Trophoblast cell (in vitro differentiated cells and primary cell): Measurements from ENCODE around the gene DMGDH.

Source experiments
- DNase-seq, 2 donors: peaks; one replicate each; pipeline ENCODE4 v3.0.0-alpha.2; 2016
- H2AFZ ChIP-seq: 2 replicates; pipeline ENCODE4 v1.6.1; 2013; ENCODE audit warnings: low read length, moderate library complexity, mild to moderate bottlenecking; ENCODE audit not compliant: insufficient read depth, poor library complexity
- H2AK5ac ChIP-seq: 2 replicates; pipeline ENCODE4 v1.6.1; 2013; ENCODE audit warnings: mild to moderate bottlenecking, low read length
- H2BK120ac ChIP-seq: 2 replicates; pipeline ENCODE4 v1.6.1; 2013; ENCODE audit warnings: low read length, mild to moderate bottlenecking, moderate library complexity; ENCODE audit not compliant: insufficient read depth, poor library complexity
- H2BK12ac ChIP-seq: 2 replicates; pipeline ENCODE4 v1.6.1; 2013; ENCODE audit warnings: mild to moderate bottlenecking, low read length, moderate library complexity
- H2BK5ac ChIP-seq: 2 replicates; pipeline ENCODE4 v1.6.1; 2013; ENCODE audit warnings: low read length, low read depth, moderate library complexity, mild to moderate bottlenecking; ENCODE audit not compliant: poor library complexity
- H3K14ac ChIP-seq: 2 replicates; pipeline ENCODE4 v1.6.1; 2013; ENCODE audit warnings: mild to moderate bottlenecking, low read length
- H3K18ac ChIP-seq: 2 replicates; pipeline ENCODE4 v1.6.1; 2013; ENCODE audit warnings: mild to moderate bottlenecking, low read length
- H3K23ac ChIP-seq: 2 replicates; pipeline ENCODE4 v1.6.1; 2013; ENCODE audit warnings: low read length
- H3K27ac ChIP-seq: 2 replicates; pipeline ENCODE4 v1.5.1; 2013; ENCODE audit warnings: low read depth, mild to moderate bottlenecking, inconsistent platforms, low read length, moderate library complexity
- H3K27me3 ChIP-seq: 2 replicates; pipeline ENCODE4 v1.6.1; 2013; ENCODE audit warnings: inconsistent platforms, mild to moderate bottlenecking, low read length, moderate library complexity; ENCODE audit not compliant: insufficient read depth
- H3K36me3 ChIP-seq, 2 experiments: 1 replicate in 1 of 2; 2 replicates in 1 of 2; pipeline ENCODE4 v1.6.1; 2013; ENCODE audit warnings: low read length in 2 of 2, mild to moderate bottlenecking in 2 of 2, moderate library complexity in 1 of 2; ENCODE audit not compliant: insufficient read depth in 2 of 2, control insufficient read depth in 1 of 2
- H3K4ac ChIP-seq: 2 replicates; pipeline ENCODE4 v1.6.1; 2013; ENCODE audit warnings: low read depth, mild to moderate bottlenecking, low read length, moderate library complexity
- H3K4me1 ChIP-seq, 2 experiments: 1 replicate in 1 of 2; 2 replicates in 1 of 2; pipeline ENCODE4 v1.6.1; 2013; ENCODE audit warnings: low read length in 2 of 2, mild to moderate bottlenecking in 2 of 2, moderate library complexity in 1 of 2; ENCODE audit not compliant: insufficient read depth in 2 of 2, control insufficient read depth in 1 of 2
- H3K4me2 ChIP-seq: 2 replicates; pipeline ENCODE4 v1.6.1; 2013; ENCODE audit warnings: inconsistent platforms, mild to moderate bottlenecking, low read length, moderate library complexity
- H3K4me3 ChIP-seq: 2 replicates; pipeline ENCODE4 v1.5.1; 2013; ENCODE audit warnings: mild to moderate bottlenecking, low read depth, low read length, inconsistent platforms
- H3K79me1 ChIP-seq: one replicate; pipeline ENCODE4 v1.6.1; 2013; ENCODE audit warnings: low read length
- H3K79me2 ChIP-seq: 2 replicates; pipeline ENCODE4 v1.6.1; 2013; ENCODE audit warnings: low read length, mild to moderate bottlenecking; ENCODE audit not compliant: control insufficient read depth, insufficient read depth, poor library complexity
- H3K9ac ChIP-seq: 2 replicates; pipeline ENCODE4 v1.6.1; 2013; ENCODE audit warnings: mild to moderate bottlenecking, low read length
- H3K9me3 ChIP-seq: 2 replicates; pipeline ENCODE4 v1.6.1; 2013; ENCODE audit warnings: low read depth, mild to moderate bottlenecking, control low read depth, inconsistent platforms, low read length; ENCODE audit not compliant: insufficient read depth
- H4K12ac ChIP-seq: 2 replicates; pipeline ENCODE4 v1.6.1; 2013; ENCODE audit warnings: low read depth, mild to moderate bottlenecking, low read length, moderate library complexity
- H4K8ac ChIP-seq: 2 replicates; pipeline ENCODE4 v1.6.1; 2013; ENCODE audit warnings: low read depth, mild to moderate bottlenecking, low read length, moderate library complexity
- H4K91ac ChIP-seq: one replicate; pipeline ENCODE4 v1.6.1; 2013; ENCODE audit warnings: low read depth, mild to moderate bottlenecking, low read length, moderate library complexity
- WGBS: extraction: QIAGEN DNeasy Blood & Tissue Kit; methylation state at CpG from one replicate; pipeline ENCODE4 v1.1.7; 2013; ENCODE audit warnings: missing lambda C conversion rate; ENCODE audit not compliant: insufficient read length, insufficient coverage; ENCODE audit errors: extremely low coverage; 5-methylcytosine and 5-hydroxymethylcytosine counted together

DMGDH gene

GRCh38 chr5:78992146-78992545, 77.3 kb downstream of the DMGDH start:
- no peak overlapping the region for H3K4ac ChIP-seq

GRCh38 chr5:78989080-78989479, 80.4 kb downstream of the DMGDH start:
- Histone ChIP-seq H2BK5ac (no peak overlapping the region), H3K9me3 (no peaks in the 10 kb centered on the region), H4K91ac (no peak overlapping the region), H3K79me2 (peaks cover 4% of the 10 kb centered on the region), H2AK5ac (no peak overlapping the region), H3K27ac (no peak overlapping the region), H4K8ac (no peak overlapping the region), H3K79me1 (peaks cover 9% of the 10 kb centered on the region), H3K23ac (no peak overlapping the region), H3K4ac (no peak overlapping the region), H2BK120ac (no peak overlapping the region), H2AFZ (no peak overlapping the region), H3K27me3 (no peaks in the 10 kb centered on the region), H2BK12ac (no peak overlapping the region), H3K9ac (no peak overlapping the region), H3K4me2 (no peak overlapping the region), H3K14ac (no peak overlapping the region), H3K36me3 (no peaks in the 10 kb centered on the region), H3K4me3 (no peak overlapping the region), H4K12ac (no peak overlapping the region), H3K4me1 (peaks cover 2 to 4% of the 10 kb centered on the region in 2 experiments), H3K18ac (no peak overlapping the region)
- DNase-seq, result no peak
- WGBS, result no CpG with 5 or more reads among the region's 12 CpGs

More at GRCh38 chr5:78992146-78992545, 77.3 kb downstream of the DMGDH start:
- H4K8ac ChIP-seq, result no peak overlapping the region
- H4K12ac ChIP-seq, result no peak overlapping the region
- H4K91ac ChIP-seq, result no peak overlapping the region
- H3K27ac ChIP-seq, result no peak overlapping the region
- no peaks in the 10 kb centered on the region for H3K79me2 ChIP-seq
- H2AFZ ChIP-seq, result no peak overlapping the region
- H2BK120ac ChIP-seq, result no peak overlapping the region
- no peak overlapping the region for H2BK5ac ChIP-seq
- peaks cover 2% of the 10 kb centered on the region for H3K9me3 ChIP-seq
- H3K14ac ChIP-seq, result no peak overlapping the region
- no peaks in the 10 kb centered on the region for H3K27me3 ChIP-seq
- no CpG with 5 or more reads among the region's 2 CpGs for WGBS
- H3K79me1 ChIP-seq, result no peaks in the 10 kb centered on the region
- H3K18ac ChIP-seq, result no peak overlapping the region
- H3K4me2 ChIP-seq, result no peak overlapping the region
- no peak overlapping the region for H2AK5ac ChIP-seq
- H3K9ac ChIP-seq, result no peak overlapping the region
- H3K23ac ChIP-seq, result no peak overlapping the region
- H3K36me3 ChIP-seq, result no peaks in the 10 kb centered on the region
- H3K4me3 ChIP-seq, result no peak overlapping the region
- H3K4me1 ChIP-seq, result no peaks in the 10 kb centered on the region
- no peak overlapping the region for H2BK12ac ChIP-seq
- no peak for DNase-seq

- H3K27ac ChIP-seq, result no peak overlapping the region
- H3K36me3 ChIP-seq, result no peaks in the 10 kb centered on the region
- H2BK5ac ChIP-seq, result no peak overlapping the region
- H3K4me1 ChIP-seq, result peaks cover 2 to 6% of the 10 kb centered on the region in 2 experiments
- peaks cover 4% of the 10 kb centered on the region for H3K79me2 ChIP-seq
- no peak overlapping the region for H3K23ac ChIP-seq
- H3K9me3 ChIP-seq, result no peaks in the 10 kb centered on the region
- H3K79me1 ChIP-seq, result peaks cover 9% of the 10 kb centered on the region
- H4K8ac ChIP-seq, result no peak overlapping the region
- H4K91ac ChIP-seq, result no peak overlapping the region
- no peak overlapping the region for H3K14ac ChIP-seq
- H3K27me3 ChIP-seq, result no peaks in the 10 kb centered on the region
- H2AFZ ChIP-seq, result no peak overlapping the region
- H4K12ac ChIP-seq, result no peak overlapping the region
- no peak overlapping the region for H3K9ac ChIP-seq
- no CpG with 5 or more reads among the region's 11 CpGs for WGBS
- peak; percentile 35 to 55 for DNase-seq
- no peak overlapping the region for H3K18ac ChIP-seq
- peak overlapping the region; percentile 83 for H3K4me2 ChIP-seq
- no peak overlapping the region for H2AK5ac ChIP-seq
- H2BK12ac ChIP-seq, result no peak overlapping the region
- H2BK120ac ChIP-seq, result no peak overlapping the region
- H3K4ac ChIP-seq, result no peak overlapping the region
- H3K4me3 ChIP-seq, result peak overlapping the region; percentile 33
Observed at GRCh38 chr5:78985725-78986223, 83.7 kb downstream of the DMGDH start.

- H3K4me3 ChIP-seq, result peak within 1 kb of the TSS; percentile 87
- H4K8ac ChIP-seq, result peak within 1 kb of the TSS; percentile 78
- H3K27ac ChIP-seq, result peak within 1 kb of the TSS; percentile 92
- no peaks in the 10 kb centered on the region for H3K27me3 ChIP-seq
- no CpG with 5 or more reads among the region's 57 CpGs for WGBS
- H3K14ac ChIP-seq, result peak within 1 kb of the TSS; percentile 74
- H2BK12ac ChIP-seq, result peak within 1 kb of the TSS; percentile 45
- H2BK120ac ChIP-seq, result peak within 1 kb of the TSS; percentile 40
- H3K4me2 ChIP-seq, result peak within 1 kb of the TSS; percentile 83
- H3K4ac ChIP-seq, result peak within 1 kb of the TSS; percentile 30
- peaks cover 9% of the 10 kb centered on the region for H3K79me1 ChIP-seq
- H3K23ac ChIP-seq, result no peak within 1 kb of the TSS
- H4K91ac ChIP-seq, result peak within 1 kb of the TSS; percentile 88
- H3K9ac ChIP-seq, result peak within 1 kb of the TSS; percentile 84
- no peak within 1 kb of the TSS for H2AK5ac ChIP-seq
- peak within 1 kb of the TSS; percentile 63 for H3K18ac ChIP-seq
- H4K12ac ChIP-seq, result peak within 1 kb of the TSS; percentile 90
- H3K36me3 ChIP-seq, result no peaks in the 10 kb centered on the region
- H2AFZ ChIP-seq, result peak within 1 kb of the TSS; percentile 80
- H3K9me3 ChIP-seq, result no peaks in the 10 kb centered on the region
- H2BK5ac ChIP-seq, result peak within 1 kb of the TSS; percentile 58
- DNase-seq, result peak; percentile 66 to 72
- H3K79me2 ChIP-seq, result peaks cover 4% of the 10 kb centered on the region
- H3K4me1 ChIP-seq, result peaks cover 2 to 6% of the 10 kb centered on the region in 2 experiments
Observed at GRCh38 chr5:78985116-78985724, 84.3 kb downstream of the DMGDH start, which contains the start of gene ARSB. Gene ARSB (minus strand): TSS chr5:78985310. CDS start chr5:78985248, 62 bp downstream.
